ENCODE data around the gene TRMT61B. TPM values are rescaled to one million over a fixed set of nuclear protein-coding genes. Genes with fewer than 3 reads are reported as not detected.

TRMT61B gene
- total RNA-seq, 1 experiment from 2014 or later, result 18.3 TPM

- no peaks in the 10 kb centered on the region for H3K9me3 ChIP-seq (ENCODE audit: low read depth, low read length, poor library complexity, severe bottlenecking)
- peak; percentile 49 for DNase-seq (ENCODE audit: low spot score)
- ChIA-PET CTCF (interaction anchor here (0.6 to 0.7 kb wide), 2 partner anchors 12 to 74 kb away, joined by 4 to 6 read pairs; no protein-coding TSS in a partner anchor), POLR2A (ENCODE audit: low non-redundant PET) (no interaction called here)
- H3K36me3 ChIP-seq (ENCODE audit: insufficient read depth, low read length, poor library complexity, severe bottlenecking), result no peaks in the 10 kb centered on the region
- peak overlapping the region; percentile 100 for H3K4me3 ChIP-seq (ENCODE audit: low read depth, low read length, poor library complexity, severe bottlenecking)
- TF ChIP-seq CTCF (conservative IDR thresholded peaks at IDR 0.05; ENCODE audit: low read depth, low read length) (no peak), EZH2 (IDR thresholded peaks at IDR 0.05; ENCODE audit: borderline replicate concordance, low read depth, low read length, poor library complexity, severe bottlenecking) (no peak)
- intact Hi-C loops (cut with micrococcal nuclease; ENCODE audit: unreplicated experiment), result loop anchor here (2.0 to 10.0 kb wide), 2 partner anchors 25 to 331 kb away; partner anchors contain the start of gene TRMT61B
- H3K4me1 ChIP-seq (ENCODE audit: insufficient read depth, low read length, poor library complexity, severe bottlenecking), result peaks cover 27% of the 10 kb centered on the region
- H3K27ac ChIP-seq (ENCODE audit: low read depth, low read length, poor library complexity, severe bottlenecking), result peak overlapping the region; percentile 93
- peaks cover 3% of the 10 kb centered on the region for H3K27me3 ChIP-seq (replicated peaks; ENCODE audit: insufficient read depth, low read depth, low read length, poor library complexity)
- no TSS peak for BruUV-seq (replicated peaks)
Measured at GRCh38 chr2:28895189-28895893, 25.2 kb upstream of the TRMT61B start.

GRCh38 chr2:28894470-28895188, 24.5 kb upstream of the TRMT61B start, which contains the start of gene WDR43:
Gene WDR43, plus strand, starts transcription at chr2:28894667. Its CDS starts 32 bp downstream, at chr2:28894699.
- Histone ChIP-seq H3K36me3 (ENCODE audit: insufficient read depth, low read length, poor library complexity, severe bottlenecking) (no peaks in the 10 kb centered on the region), H3K4me1 (ENCODE audit: insufficient read depth, low read length, poor library complexity, severe bottlenecking) (peaks cover 27% of the 10 kb centered on the region), H3K4me3 (ENCODE audit: low read depth, low read length, poor library complexity, severe bottlenecking) (peak within 1 kb of the TSS; percentile 100), H3K9me3 (ENCODE audit: low read depth, low read length, poor library complexity, severe bottlenecking) (no peaks in the 10 kb centered on the region), H3K27ac (ENCODE audit: low read depth, low read length, poor library complexity, severe bottlenecking) (peak within 1 kb of the TSS; percentile 93), H3K27me3 (replicated peaks; ENCODE audit: insufficient read depth, low read depth, low read length, poor library complexity) (peaks cover 10% of the 10 kb centered on the region)
- TF ChIP-seq EZH2 (IDR thresholded peaks at IDR 0.05; ENCODE audit: borderline replicate concordance, low read depth, low read length, poor library complexity, severe bottlenecking) (no peak), CTCF (conservative IDR thresholded peaks at IDR 0.05; ENCODE audit: low read depth, low read length) (no peak)
- peak; percentile 99 for DNase-seq (ENCODE audit: low spot score)
- intact Hi-C loops (cut with micrococcal nuclease; ENCODE audit: unreplicated experiment), result loop anchor here (2.0 to 10.0 kb wide), 2 partner anchors 24 to 330 kb away; partner anchors contain the start of gene TRMT61B
- ChIA-PET CTCF (interaction anchor here (0.6 kb wide), 1 partner anchor 74 kb away, joined by 4 read pairs; no protein-coding TSS in a partner anchor), POLR2A (ENCODE audit: low non-redundant PET) (interaction anchor here (0.6 kb wide), 1 partner anchor 1001 kb away, joined by 3 read pairs; no protein-coding TSS in a partner anchor)
- no TSS peak for BruUV-seq (replicated peaks)

- POLR2A ChIA-PET (ENCODE audit: low non-redundant PET), result no interaction called here
- Histone ChIP-seq H3K4me1 (ENCODE audit: insufficient read depth, low read length, poor library complexity, severe bottlenecking) (peaks cover 24% of the 10 kb centered on the region), H3K4me3 (ENCODE audit: low read depth, low read length, poor library complexity, severe bottlenecking) (no peak overlapping the region), H3K9me3 (ENCODE audit: low read depth, low read length, poor library complexity, severe bottlenecking) (no peaks in the 10 kb centered on the region), H3K36me3 (ENCODE audit: insufficient read depth, low read length, poor library complexity, severe bottlenecking) (no peaks in the 10 kb centered on the region), H3K27ac (ENCODE audit: low read depth, low read length, poor library complexity, severe bottlenecking) (no peak overlapping the region), H3K27me3 (replicated peaks; ENCODE audit: insufficient read depth, low read depth, low read length, poor library complexity) (peaks cover 14% of the 10 kb centered on the region)
- CTCF ChIA-PET, result no interaction called here
- DNase-seq (ENCODE audit: low spot score), result no peak
- no peak for TF ChIP-seq EZH2 (IDR thresholded peaks at IDR 0.05; ENCODE audit: borderline replicate concordance, low read depth, low read length, poor library complexity, severe bottlenecking)
- TF ChIP-seq CTCF (conservative IDR thresholded peaks at IDR 0.05; ENCODE audit: low read depth, low read length), result no peak
- BruUV-seq (replicated peaks), result no TSS peak
- intact Hi-C loops (cut with micrococcal nuclease; ENCODE audit: unreplicated experiment), result loop anchor here (10.0 kb wide), 1 partner anchor 329 kb away; no protein-coding TSS in a partner anchor
Measured at GRCh38 chr2:28893488-28893887, 23.4 kb upstream of the TRMT61B start.
